Measurements from ENCODE around the gene PSEN2. TPM values are rescaled to one million over a fixed set of nuclear protein-coding genes. Genes with fewer than 3 reads are reported as not detected.
"Not testable (repeated sequence)": the region's sequence is repeated elsewhere in the genome, so short reads cannot be mapped to it uniquely, and the experiment has no call there.

The PSEN2 gene
- total RNA-seq, 3 donors from 2014 or later = 20.3 to 30.7 (median 24.1) TPM

DNA sequence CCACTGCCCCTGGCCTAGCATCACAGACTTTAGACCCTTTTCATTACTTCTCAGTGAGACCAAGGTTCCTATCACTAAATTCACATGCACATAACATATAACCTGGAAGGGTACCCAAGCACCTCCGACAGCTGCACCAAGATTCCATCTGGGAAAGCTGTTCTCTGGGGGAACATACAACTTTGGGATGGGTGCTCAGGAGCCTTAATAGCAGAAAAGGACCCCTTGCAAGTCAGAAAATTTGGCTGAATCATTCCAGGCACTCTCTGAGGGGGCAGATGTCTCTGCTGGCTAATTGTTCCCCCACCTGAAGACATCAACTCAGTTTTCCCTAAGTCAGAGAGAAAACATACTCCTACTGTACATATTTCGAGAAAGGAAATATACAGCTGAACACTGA is 41.3 kb upstream of the PSEN2 start:
- TF ChIP-seq, protein P1, sequence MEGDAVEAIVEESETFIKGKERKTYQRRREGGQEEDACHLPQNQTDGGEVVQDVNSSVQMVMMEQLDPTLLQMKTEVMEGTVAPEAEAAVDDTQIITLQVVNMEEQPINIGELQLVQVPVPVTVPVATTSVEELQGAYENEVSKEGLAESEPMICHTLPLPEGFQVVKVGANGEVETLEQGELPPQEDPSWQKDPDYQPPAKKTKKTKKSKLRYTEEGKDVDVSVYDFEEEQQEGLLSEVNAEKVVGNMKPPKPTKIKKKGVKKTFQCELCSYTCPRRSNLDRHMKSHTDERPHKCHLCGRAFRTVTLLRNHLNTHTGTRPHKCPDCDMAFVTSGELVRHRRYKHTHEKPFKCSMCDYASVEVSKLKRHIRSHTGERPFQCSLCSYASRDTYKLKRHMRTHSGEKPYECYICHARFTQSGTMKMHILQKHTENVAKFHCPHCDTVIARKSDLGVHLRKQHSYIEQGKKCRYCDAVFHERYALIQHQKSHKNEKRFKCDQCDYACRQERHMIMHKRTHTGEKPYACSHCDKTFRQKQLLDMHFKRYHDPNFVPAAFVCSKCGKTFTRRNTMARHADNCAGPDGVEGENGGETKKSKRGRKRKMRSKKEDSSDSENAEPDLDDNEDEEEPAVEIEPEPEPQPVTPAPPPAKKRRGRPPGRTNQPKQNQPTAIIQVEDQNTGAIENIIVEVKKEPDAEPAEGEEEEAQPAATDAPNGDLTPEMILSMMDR (IDR thresholded peaks at IDR 0.05) = no peak
- intact Hi-C loops (cut with DNase I, micrococcal nuclease) = loop anchor here (5.0 to 10.0 kb wide), 4 partner anchors 94 to 284 kb away; partner anchors contain the start of genes ITPKB (in 1 of the 2) and STUM (in 1 of the 2)
- DNase-seq (no peak), ATAC-seq (no peak)
- Histone ChIP-seq H3K36me3 (ENCODE audit: low read depth) (no peaks in the 10 kb centered on the region), H3K9me3 (no peaks in the 10 kb centered on the region), H3K4me1 (ENCODE audit: low read depth) (peaks cover 3% of the 10 kb centered on the region), H3K4me3 (no peak overlapping the region)

DNA sequence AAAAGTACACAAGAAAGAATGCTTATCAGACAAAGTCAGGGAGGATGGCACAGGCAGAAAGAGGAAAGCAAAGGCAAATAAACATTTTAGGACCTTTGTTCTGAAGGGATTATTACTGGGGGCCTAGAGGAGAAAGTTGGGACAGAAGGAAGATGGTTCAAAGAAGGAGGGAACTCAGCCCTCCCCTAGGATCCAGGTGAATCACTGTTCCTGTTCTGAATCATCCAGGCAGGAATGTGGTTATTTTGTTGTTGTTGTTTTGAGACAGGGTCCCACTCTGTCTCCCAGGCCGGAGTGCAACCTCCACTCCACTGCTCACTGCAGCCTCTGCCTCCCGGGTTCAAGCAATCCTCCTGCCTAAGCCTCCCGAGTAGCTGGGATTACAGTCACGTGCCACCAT is 38.5 kb upstream of the PSEN2 start:
- ATAC-seq (no peak), DNase-seq (no peak)
- intact Hi-C loops (cut with DNase I, micrococcal nuclease) = loop anchor here in 1 of 2 donors (10.0 kb wide), 1 partner anchor 287 kb away; the partner anchor contains the start of gene STUM
- H3K4me3 ChIP-seq = no peak overlapping the region
- H3K4me1 ChIP-seq (ENCODE audit: low read depth) = peaks cover 3% of the 10 kb centered on the region
- no peaks in the 10 kb centered on the region for H3K36me3 ChIP-seq (ENCODE audit: low read depth)
- no peaks in the 10 kb centered on the region for H3K9me3 ChIP-seq
- TF ChIP-seq, protein P1 (IDR thresholded peaks at IDR 0.05) = no peak

- TF ChIP-seq, protein P1 (IDR thresholded peaks at IDR 0.05) = no peak
- no peak overlapping the region for H3K4me3 ChIP-seq
- no peak for ATAC-seq
- no peaks in the 10 kb centered on the region for H3K4me1 ChIP-seq (ENCODE audit: low read depth)
- DNase-seq = no peak
- no peaks in the 10 kb centered on the region for H3K9me3 ChIP-seq
- intact Hi-C loops (cut with DNase I, micrococcal nuclease) = loop anchor here in 1 of 2 donors (10.0 kb wide), 1 partner anchor 288 kb away; the partner anchor contains the start of gene STUM
- no peaks in the 10 kb centered on the region for H3K36me3 ChIP-seq (ENCODE audit: low read depth)
Observed at GRCh38 chr1:226832613-226833012, 37.8 kb upstream of the PSEN2 start.

- not testable (repeated sequence) for DNase-seq; ATAC-seq; H3K36me3 ChIP-seq (ENCODE audit: low read depth); H3K4me1 ChIP-seq (ENCODE audit: low read depth); H3K4me3 ChIP-seq; H3K9me3 ChIP-seq
- intact Hi-C loops (cut with DNase I, micrococcal nuclease) = loop anchor here in 1 of 2 donors (10.0 kb wide), 1 partner anchor 289 kb away; the partner anchor contains the start of gene STUM
Observed at GRCh38 chr1:226834179-226834578, 36.2 kb upstream of the PSEN2 start.

DNA sequence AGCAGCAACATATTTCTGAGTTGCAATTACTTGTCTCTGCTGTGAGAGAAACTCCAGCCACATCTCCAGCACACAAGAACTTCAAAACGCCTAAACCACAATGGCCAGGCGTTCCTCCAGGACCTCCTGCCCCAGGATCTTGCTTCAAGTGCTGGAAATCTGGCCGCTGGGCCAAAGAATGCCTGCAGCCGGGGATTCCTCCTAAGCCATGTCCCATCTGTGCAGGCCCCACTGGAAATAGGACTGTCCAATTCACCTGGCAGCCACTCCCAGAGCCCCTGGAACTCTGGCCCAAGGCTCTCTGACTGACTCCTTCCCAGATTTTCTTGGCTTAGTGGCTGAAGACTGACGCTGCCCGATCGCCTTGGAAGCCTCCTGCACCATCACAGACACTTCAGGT is 35.0 kb upstream of the PSEN2 start:
- not testable (repeated sequence) for H3K36me3 ChIP-seq (ENCODE audit: low read depth); H3K4me3 ChIP-seq; ATAC-seq; H3K9me3 ChIP-seq; H3K4me1 ChIP-seq (ENCODE audit: low read depth); DNase-seq
- intact Hi-C loops (cut with DNase I, micrococcal nuclease) = loop anchor here in 1 of 2 donors (10.0 kb wide), 1 partner anchor 291 kb away; the partner anchor contains the start of gene STUM

- DNase-seq; H3K4me3 ChIP-seq; H3K36me3 ChIP-seq (ENCODE audit: low read depth); ATAC-seq; H3K9me3 ChIP-seq; H3K4me1 ChIP-seq (ENCODE audit: low read depth): not testable (repeated sequence)
- intact Hi-C loops (cut with DNase I, micrococcal nuclease) = loop anchor here in 1 of 2 donors (10.0 kb wide), 1 partner anchor 293 kb away; the partner anchor contains the start of gene STUM
Observed at GRCh38 chr1:226837966-226838365, 32.5 kb upstream of the PSEN2 start.

GRCh38 chr1:226838456-226838855 is 32.0 kb upstream of the PSEN2 start:
- TF ChIP-seq, protein P1 (IDR thresholded peaks at IDR 0.05) = no peak
- no peak for ATAC-seq
- H3K9me3 ChIP-seq = no peaks in the 10 kb centered on the region
- H3K36me3 ChIP-seq (ENCODE audit: low read depth) = no peaks in the 10 kb centered on the region
- no peaks in the 10 kb centered on the region for H3K4me1 ChIP-seq (ENCODE audit: low read depth)
- intact Hi-C loops (cut with DNase I, micrococcal nuclease) = loop anchor here in 1 of 2 donors (10.0 kb wide), 1 partner anchor 294 kb away; the partner anchor contains the start of gene STUM
- no peak overlapping the region for H3K4me3 ChIP-seq
- DNase-seq = no peak

Data from mucosa of descending colon (tissue), 3 donors.